Osteocyte (in vitro differentiated cells): ENCODE measurements around the gene JDP2. TPM values are rescaled to one million over a fixed set of nuclear protein-coding genes. Genes with fewer than 3 reads are reported as not detected.

Experiments used
- DNase-seq: peaks from one replicate; pipeline ENCODE4 v3.0.0; 2021; ENCODE audit warnings: mixed read lengths; ENCODE audit not compliant: unreplicated experiment; ENCODE audit errors: extremely low spot score
- H3K27ac Mint-ChIP-seq: one replicate; pipeline ENCODE4 v1.8.0; 2021; ENCODE audit warnings: mild to moderate bottlenecking, mixed read lengths; ENCODE audit not compliant: unreplicated experiment
- H3K27me3 Mint-ChIP-seq: one replicate; pipeline ENCODE4 v1.8.0; 2021; ENCODE audit warnings: mixed read lengths; ENCODE audit not compliant: unreplicated experiment
- H3K36me3 Mint-ChIP-seq: one replicate; pipeline ENCODE4 v1.8.0; 2021; ENCODE audit warnings: mixed read lengths; ENCODE audit not compliant: unreplicated experiment
- H3K4me1 Mint-ChIP-seq: one replicate; pipeline ENCODE4 v1.8.0; 2021; ENCODE audit warnings: mixed read lengths; ENCODE audit not compliant: unreplicated experiment
- H3K4me3 Mint-ChIP-seq: one replicate; pipeline ENCODE4 v1.8.0; 2021; ENCODE audit warnings: mild to moderate bottlenecking, moderate library complexity, mixed read lengths; ENCODE audit not compliant: unreplicated experiment
- H3K9me3 Mint-ChIP-seq: one replicate; pipeline ENCODE4 v1.8.0; 2021; ENCODE audit warnings: mixed read lengths; ENCODE audit not compliant: unreplicated experiment
- CTCF ChIP-seq: fragments of 200-600 bp; sonication (generic); IDR thresholded peaks from 2 replicates; pipeline ENCODE4 v1.5.0; 2021; ENCODE audit warnings: antibody characterized with exemption, mild to moderate bottlenecking, moderate library complexity
- total RNA-seq: library from RNA; stranded (reverse); gene quantifications from 2 replicates; pipeline ENCODE4 v1.2.1, GENCODE V29; 2021

Gene JDP2
- total RNA-seq, 1 donor from 2014 or later, result 57.1 TPM

- H3K27ac Mint-ChIP-seq, result no peak overlapping the region
- no peak for TF ChIP-seq CTCF
- no peaks in the 10 kb centered on the region for H3K27me3 Mint-ChIP-seq
- no peaks in the 10 kb centered on the region for H3K9me3 Mint-ChIP-seq
- no peak for DNase-seq
- H3K36me3 Mint-ChIP-seq, result no peaks in the 10 kb centered on the region
- H3K4me1 Mint-ChIP-seq, result peaks cover 10% of the 10 kb centered on the region
- no peak overlapping the region for H3K4me3 Mint-ChIP-seq
Measured at GRCh38 chr14:75424496-75424895, 3.3 kb upstream of the JDP2 start.

DNA sequence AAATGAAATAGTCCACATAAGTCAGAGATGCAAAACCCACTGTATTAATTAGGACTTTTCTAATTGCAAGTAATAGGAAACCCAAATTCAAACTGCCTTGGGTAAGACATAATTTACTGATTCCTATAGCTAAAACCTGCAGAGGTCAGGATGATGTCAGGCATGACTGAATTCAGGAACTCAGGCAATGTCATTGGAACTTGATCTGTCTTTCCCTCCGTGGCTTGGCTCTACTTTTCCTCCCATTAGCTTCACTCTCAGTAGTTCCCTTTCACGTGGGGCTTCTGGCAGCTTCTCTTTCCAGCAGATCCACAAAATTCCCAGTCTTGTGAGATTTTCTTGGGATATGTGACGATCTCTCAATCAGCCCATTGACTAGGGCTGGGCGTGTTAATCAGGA is 2.4 kb upstream of the JDP2 start:
- no peaks in the 10 kb centered on the region for H3K9me3 Mint-ChIP-seq
- no peaks in the 10 kb centered on the region for H3K27me3 Mint-ChIP-seq
- DNase-seq, result no peak
- no peak overlapping the region for H3K4me3 Mint-ChIP-seq
- peaks cover 19% of the 10 kb centered on the region for H3K4me1 Mint-ChIP-seq
- no peak for TF ChIP-seq CTCF
- H3K36me3 Mint-ChIP-seq, result no peaks in the 10 kb centered on the region
- H3K27ac Mint-ChIP-seq, result no peak overlapping the region

- H3K36me3 Mint-ChIP-seq, result peaks cover 3% of the 10 kb centered on the region
- H3K27me3 Mint-ChIP-seq, result no peaks in the 10 kb centered on the region
- DNase-seq, result no peak
- peak overlapping the region; percentile 68 for H3K4me3 Mint-ChIP-seq
- no peak overlapping the region for H3K27ac Mint-ChIP-seq
- H3K9me3 Mint-ChIP-seq, result no peaks in the 10 kb centered on the region
- TF ChIP-seq CTCF, result no peak
- H3K4me1 Mint-ChIP-seq, result peaks cover 30% of the 10 kb centered on the region
Measured at GRCh38 chr14:75426332-75427125, 1.3 kb upstream of the JDP2 start.

- no peak for DNase-seq
- no peaks in the 10 kb centered on the region for H3K27me3 Mint-ChIP-seq
- H3K4me3 Mint-ChIP-seq, result peak overlapping the region; percentile 68
- no peaks in the 10 kb centered on the region for H3K9me3 Mint-ChIP-seq
- H3K27ac Mint-ChIP-seq, result peak overlapping the region; percentile 41
- no peak for TF ChIP-seq CTCF
- peaks cover 32% of the 10 kb centered on the region for H3K4me1 Mint-ChIP-seq
- H3K36me3 Mint-ChIP-seq, result peaks cover 3% of the 10 kb centered on the region
Measured at GRCh38 chr14:75427126-75427481, 718 bp upstream of the JDP2 start.

GRCh38 chr14:75428230-75429104 is 645 bp downstream of the JDP2 start:
- Mint-ChIP-seq H3K9me3 (no peaks in the 10 kb centered on the region), H3K4me3 (peak overlapping the region; percentile 83), H3K36me3 (peaks cover 12% of the 10 kb centered on the region), H3K27me3 (no peaks in the 10 kb centered on the region), H3K27ac (peak overlapping the region; percentile 74), H3K4me1 (peaks cover 37% of the 10 kb centered on the region)
- DNase-seq, result no peak
- no peak for TF ChIP-seq CTCF
